CMK (cell line): ENCODE data around the gene MTFR1L.

Experiments
- DNase-seq: peaks from one replicate; pipeline ENCODE4 v3.0.0-alpha.2; 2010; ENCODE audit warnings: low read depth

The MTFR1L gene

DNA sequence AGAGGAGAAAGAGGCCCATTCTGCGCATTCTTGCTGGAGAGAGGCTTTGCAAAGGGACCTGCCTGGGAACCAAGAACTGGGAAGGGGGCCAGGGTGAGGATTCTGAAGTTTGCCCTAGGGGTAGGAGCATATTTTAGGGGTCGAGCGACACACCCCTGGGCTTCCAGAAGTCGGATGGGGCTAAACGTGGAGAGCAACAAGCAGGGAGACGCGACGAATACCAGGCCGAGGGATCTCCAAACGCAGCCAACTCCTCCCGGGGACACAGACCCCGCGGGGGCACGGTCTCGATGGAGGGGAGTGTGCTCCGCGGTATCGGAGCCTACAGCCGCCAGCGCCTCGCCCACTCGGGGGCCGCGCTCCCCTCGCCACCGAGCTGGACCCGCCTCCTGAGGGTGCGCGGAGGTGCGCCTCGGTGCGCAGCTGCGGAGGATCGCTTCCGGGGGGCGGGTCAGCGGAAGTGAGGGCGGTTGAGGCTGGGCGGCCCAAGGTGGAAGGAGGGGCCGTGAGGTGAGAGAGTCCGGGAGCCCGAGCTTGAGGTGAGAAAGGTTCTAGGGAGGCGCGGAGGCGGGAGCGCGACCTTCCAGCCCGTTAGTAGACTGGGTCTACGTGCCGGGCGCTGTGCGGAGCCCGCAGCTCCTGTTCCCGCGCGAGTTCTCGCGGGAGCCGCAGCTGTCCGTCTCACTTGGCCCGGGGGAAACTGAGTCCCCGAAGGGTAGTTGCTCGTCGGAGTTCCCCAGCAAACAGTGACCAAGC is at the start of gene MTFR1L:
TSS of gene MTFR1L (plus strand) at position 464 of the 756 bp plus-strand sequence. CDS start 3,151 bp downstream, outside the sequence.
- peak; percentile 89 for DNase-seq

DNA sequence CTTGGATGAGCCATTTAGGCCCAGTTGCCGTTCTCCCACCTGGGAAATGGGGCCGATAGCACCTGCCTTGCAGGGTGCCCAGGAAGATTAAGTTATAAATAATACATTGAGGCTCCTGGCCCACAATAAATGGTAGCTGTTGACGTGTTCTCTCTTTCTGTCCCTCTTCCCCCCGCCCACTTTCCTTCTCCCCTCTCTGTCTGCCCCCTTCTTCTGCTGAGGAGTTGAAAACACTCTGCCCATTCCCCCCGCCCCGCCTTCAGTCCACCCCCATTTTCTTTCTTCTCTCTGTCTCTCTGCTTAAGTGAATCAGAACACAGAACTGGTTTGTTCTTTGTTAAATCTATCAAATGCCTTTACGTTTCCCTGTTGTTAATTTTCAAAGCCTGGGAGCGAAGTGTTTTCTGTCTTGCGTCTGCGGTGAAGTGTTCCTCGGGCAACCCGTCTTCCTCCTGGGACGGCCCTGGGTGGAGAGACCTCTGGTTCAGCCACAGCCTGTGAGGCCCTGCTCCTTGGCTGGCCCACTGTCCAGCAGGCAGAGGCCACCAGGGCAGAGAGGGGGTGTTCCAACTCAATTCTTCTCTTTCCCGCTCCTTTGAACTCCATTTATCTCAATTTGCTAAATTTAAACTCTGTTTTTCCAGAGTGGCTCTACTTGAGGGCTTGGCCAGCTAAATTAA is 49.1 kb upstream of the MTFR1L start:
- DNase-seq = no peak

DNA sequence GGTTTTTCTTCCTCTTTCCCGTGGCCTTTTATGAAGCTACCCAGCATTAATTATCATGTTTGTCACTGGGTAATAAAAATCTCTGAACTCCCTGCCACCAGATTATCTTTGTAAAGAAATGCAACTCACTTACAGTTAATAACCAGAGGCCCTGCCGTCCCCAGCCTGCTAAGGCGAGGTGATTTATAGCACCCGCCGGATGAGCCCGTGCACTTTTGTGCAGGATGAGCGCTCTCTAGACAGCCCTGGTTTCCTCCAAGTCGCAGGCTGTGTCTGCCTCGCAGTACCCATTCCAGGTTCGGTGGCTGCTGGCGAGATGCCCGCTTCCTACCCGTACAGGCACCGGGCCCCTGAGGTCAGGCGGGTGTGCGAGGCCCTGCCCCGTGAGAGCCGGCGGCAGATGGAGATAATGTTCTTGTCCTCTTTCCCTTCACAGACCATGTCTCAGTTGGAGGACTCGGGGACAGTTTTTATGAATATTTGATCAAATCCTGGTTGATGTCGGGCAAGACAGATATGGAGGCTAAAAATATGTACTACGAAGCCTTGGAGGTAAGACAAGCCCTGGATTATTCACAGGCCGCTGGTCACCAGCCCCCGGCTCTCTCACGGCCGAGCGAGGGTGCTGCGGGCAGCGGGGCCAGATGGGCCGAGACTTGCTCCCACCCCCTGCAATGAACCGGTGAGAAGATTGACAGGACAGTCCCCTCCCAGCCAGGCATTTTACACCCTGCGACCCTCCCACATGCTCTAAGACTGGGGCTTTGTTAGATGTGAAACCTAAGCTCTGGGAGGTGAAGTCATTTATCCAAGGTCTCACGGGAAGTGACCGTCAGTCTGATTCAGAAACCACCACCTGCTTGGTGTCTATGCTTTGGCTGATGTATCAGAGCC is 48.3 kb upstream of the MTFR1L start:
- DNase-seq = no peak

DNA sequence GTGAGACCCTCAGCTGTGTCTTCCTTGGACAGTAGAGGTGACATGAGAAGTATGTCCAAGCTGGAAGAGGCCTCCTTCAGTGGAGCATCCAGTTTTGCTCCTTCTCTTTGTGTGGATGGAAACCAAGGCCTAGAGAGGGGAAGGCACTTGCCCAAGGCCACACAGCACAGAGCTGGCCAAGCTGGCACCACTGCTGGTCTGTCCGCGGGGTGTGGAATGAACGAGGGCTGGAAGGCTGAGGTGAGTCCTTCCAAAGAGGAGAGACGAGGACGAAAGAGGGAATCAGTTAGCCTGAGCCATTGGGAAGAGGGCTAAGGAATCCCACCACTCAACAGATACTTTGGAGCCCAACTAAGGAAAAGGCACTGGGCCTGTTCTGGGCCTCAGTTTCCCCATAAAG is 47.6 kb upstream of the MTFR1L start:
- no peak for DNase-seq

DNA sequence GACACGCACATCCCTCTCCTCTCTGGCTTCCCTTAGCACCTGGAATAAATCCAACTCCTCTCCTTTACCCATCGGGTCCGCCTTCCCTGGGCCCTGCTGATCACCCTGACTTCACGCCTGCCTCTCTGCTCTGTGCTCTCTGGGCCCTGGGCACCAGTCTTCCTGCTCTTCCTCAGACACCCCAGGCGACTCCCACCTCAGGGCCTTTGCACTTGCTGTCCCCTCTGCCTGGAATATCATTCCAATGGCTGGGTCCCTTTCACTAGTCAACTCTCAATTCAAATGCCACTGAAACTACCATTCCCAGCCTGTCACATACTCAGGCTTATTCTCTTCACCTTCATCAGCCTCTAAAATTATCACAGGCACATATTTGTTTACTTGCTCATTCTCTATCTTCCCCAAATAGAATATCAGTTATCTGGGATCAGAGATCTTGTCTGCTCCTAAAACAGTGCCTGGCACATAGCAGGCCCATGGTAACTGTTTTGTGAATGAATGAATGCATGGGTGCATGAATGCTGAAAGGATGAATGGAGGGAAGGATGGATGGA is 47.0 kb upstream of the MTFR1L start:
- no peak for DNase-seq

DNA sequence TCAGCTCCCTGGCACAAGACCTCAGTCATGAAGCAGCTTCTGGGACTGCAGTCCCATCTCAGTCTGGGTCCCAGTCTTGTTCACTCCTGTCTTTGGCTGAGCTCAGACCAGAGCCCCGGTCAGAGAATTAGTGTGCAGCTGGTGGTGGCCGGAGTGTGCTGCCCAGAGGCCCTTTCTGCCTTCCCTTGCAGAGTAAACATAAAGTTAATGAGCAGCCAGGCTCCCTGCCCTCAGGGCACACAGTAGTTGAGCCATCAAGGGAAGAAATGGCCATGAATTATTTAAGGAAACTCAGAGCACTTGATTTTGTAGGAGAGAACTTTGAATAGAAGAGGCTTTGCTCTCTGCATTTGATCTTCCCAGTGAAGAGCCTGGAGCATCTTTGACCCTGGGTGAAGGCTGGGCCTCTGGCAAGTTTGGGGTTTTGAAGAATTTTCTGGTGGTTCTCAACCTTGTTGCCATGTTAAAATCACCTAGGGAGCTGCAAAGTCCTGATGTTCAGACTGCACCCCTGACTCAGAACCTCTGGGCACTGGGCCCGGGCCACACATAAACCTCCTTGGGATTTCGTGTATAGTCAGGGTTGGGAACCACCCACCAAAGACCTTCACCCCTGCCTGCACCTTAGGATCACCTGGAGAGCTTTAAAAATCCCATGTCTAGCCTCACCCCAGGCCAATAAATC is 46.2 kb upstream of the MTFR1L start:
- no peak for DNase-seq

DNA sequence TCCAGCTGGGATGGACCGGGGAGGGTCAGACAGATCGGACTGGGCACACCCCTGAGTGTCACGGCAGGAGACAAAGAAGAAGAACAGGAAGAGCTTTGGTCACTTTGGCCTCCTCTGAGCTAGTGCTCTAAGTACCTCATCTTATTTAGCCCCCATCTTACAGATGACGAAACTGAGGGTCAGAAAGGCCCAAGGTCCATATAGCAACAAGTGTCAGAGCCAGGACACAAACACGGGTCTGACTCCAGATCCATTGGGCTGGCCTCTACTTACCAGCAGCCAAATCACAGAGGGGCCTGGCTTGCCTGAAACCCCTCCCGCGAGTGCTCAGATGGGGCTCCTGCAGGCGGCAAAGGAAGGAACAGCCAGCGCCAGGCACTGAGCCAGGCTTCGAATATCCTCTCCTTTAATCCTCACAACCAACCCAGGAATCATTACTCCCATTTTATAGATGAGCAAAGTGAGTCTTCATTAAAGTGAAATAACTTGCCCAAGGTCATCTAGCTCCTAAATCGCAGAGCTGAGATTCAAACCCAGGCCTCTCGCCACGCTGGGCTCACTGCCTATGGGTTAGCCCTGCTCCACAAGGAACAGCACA is 45.4 kb upstream of the MTFR1L start:
- no peak for DNase-seq

DNA sequence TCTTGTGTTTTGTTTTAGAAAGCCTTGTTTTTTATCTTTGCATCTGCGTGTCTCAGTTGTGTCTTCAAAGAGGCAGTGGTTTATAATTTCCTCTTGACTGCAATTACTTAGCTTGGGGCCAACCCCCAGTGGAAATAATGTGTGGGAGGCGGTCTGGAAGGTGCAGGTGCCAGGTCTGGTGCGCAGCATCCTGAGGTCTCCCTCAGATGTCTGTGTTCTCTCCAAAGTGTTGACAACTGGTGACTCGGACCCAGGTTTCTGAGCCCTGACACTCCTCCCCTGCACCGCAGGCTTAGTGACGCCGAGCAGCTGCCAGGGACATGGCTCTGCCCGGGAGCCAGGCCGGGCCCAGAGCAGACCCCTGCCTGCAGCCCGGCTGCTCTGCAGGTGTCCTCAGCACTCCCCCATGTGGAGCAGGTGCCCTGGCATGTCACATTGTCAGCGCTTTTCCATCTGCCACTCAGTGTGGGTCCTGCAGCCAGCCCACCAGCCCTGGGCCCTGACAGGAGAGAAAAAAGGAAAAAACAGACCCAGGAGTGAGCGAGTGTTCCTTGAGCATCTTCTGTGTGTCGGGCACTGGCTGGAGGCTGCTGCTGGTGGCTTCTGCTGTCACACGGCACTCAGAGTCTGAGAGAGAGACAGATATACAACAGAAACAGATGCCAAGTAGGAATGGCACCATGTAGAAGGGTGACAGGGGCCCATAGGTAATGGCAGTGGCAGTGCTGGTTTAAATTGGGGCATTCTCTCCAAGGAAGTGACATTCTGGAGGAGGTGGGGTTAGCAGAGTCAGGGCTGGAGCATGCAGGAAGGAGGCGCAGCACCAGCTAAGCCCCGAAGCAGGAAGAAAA is 44.6 kb upstream of the MTFR1L start:
- DNase-seq = no peak

DNA sequence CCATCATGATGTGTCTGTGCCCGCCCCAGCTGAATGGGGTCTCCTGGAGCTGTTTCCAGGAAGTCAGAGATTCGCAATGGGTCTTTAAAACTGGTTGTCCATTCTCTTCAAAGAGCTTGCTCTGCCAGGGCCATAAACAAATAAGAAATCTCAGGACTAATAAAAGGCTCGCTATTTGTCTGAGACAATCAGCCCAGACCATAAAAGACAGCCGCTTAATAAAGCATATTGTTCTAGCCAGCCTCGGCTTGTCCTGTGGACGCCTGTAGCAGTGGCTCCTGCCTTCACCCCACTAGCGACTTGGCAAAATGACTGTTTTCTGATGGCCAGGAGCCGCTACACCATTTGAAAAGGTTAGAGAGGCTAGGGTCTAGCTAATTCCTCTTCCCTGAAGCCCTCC is 40.4 kb upstream of the MTFR1L start:
- no peak for DNase-seq

DNA sequence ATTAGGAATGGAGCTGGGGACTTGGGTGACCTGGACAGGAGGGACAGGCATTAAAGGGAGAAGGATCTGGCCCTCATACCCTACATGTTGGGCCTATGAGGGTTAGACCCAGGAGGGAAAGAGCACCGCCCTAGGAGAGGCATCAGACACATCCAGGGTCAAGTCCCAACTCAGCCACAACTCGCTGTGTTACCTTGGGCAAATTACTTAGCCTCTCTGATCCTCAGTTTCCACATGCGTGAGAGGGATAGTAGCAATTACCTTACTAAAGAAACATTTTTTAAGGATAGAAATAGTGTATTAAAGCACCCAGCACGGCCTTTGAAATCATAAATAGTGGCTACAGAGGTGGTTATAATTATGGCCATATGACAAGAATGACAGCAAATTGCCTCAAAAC is 39.9 kb upstream of the MTFR1L start:
- no peak for DNase-seq

DNA sequence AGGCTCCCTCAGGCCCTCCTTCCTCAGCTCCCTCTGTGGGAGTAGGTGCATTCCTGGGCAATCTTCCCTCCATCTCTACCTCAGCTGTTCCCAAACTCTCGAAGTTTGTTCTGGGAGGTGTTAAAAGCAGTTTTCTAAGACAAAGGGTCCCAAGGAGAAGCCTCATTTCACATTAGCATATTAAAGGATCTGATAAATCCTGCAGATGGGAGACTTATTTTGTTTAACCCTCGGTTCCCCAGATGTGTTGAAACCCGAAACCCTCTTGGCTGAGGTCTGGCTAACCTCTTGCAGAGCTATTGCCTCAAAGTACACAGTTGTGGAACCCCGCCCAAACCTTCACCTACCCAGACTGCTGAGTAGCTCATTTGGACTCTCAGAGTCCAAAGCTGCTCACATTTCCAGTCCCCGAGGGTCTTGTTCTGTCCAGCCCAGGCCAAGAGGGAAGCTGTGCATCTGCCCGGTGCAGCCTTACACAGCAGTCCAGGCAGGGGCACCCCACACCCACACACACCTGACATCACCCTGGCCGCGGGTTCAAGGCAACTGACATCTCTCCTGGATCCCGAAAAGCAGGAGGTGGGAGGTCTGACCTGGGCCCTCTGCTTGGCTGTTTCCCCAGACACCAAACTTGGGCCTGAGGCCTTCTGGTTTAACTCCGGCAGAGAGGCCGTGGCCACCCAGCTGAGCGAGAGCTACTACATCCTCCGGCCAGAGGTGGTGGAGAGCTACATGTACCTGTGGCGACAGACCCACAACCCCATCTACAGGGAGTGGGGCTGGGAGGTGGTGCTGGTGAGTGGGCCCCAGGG is 39.2 kb upstream of the MTFR1L start:
- no peak for DNase-seq

DNA sequence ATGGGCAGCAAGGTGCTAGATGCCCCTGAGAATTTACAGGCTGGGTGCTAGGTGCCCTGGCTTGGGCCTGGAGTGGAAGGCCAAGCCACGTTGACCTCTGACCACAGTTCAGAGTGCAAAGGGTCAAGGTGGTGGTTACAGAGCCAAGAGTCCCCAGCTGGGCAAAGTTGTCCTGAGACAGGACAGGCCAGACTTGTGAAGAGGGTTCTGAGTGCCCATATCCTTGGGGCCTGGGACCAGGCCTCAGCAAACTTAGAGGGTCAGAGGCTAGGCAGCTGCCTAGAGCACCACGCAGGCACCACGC is 38.7 kb upstream of the MTFR1L start:
- DNase-seq = no peak

DNA sequence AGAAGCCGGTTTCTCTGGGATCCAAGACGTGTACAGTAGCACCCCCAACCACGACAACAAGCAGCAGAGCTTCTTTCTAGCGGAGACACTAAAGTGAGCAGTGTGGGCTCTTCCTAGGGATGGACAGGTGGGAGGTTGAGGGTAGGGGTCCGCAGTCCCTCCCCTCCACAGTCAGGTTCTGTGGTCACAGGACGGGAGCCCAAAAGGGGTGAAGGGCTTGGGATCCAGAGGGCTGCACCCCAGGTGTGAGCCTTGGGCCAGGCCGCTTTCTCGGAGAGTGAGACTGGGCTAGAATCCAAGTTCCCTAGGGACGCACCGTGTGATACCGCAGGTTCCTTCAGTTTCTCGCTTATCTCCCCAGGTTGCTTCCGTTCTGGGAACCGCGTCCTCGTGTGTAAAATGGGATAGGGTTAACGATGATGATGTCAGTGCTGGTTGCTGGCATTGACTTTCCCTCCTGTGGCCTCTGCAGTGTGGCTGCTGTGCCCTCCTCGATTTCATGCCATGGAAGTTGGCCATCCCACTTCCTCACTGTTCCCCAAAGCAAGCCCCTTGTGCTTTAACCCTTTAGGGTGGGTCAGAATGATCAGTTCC is 37.0 kb upstream of the MTFR1L start:
- DNase-seq = no peak

DNA sequence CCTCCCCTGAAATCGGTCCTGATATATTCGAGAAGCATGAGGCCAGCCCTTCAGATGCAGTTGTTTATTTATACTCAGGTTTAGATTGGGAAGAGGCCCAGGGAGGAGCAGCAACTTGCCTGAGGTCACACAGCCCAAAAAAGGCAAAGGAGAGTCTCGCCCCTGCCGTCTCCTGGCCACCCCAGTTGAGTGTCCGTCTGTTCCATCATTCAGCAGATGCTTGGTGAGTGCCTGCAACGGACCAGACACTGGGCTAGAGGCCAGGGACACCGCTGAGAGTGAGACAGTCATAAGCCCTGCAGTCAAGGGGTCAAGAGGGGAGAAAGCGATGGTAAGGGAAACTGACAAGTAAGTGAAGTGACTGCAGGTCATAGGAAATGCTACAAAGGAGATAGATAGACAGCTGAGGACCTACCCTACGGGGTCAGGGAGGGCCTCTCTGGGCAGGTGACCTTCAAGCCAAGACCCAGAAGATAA is 35.1 kb upstream of the MTFR1L start:
- DNase-seq = no peak

DNA sequence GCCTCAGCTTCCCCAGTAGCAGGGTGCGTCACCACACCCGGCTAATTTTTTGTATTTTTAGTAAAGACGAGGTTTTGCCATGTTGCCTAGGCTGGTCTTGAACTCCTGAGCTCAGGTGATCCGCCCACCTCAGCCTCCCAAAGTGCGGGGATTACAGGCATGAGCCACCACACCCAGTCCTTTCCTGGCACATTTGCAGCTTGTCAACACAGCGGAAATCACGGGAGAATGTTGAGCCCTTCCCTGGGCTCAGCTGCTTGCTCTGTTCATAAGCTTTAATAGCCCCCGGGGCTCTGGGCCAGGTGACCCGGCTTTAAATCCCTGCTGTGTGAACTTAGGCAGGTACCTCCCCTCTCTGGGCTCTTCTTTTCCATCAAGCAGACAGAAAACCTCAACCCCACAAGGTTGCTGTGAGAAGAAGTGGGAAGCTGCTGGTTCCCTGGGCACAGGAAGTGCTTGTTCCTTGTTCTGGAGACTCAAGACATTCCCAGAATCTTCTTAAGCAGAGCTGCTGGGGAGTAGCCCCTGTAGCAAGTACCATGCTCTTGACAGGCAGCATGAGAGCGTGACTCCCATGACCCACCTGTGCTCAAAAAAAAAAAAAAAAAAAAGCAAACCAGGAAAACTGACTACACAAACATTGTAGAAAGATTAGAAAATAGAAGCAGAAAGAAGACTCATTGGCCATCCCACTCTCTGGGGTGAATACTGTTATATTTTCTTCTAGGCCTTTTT is 34.3 kb upstream of the MTFR1L start:
- DNase-seq = no peak

DNA sequence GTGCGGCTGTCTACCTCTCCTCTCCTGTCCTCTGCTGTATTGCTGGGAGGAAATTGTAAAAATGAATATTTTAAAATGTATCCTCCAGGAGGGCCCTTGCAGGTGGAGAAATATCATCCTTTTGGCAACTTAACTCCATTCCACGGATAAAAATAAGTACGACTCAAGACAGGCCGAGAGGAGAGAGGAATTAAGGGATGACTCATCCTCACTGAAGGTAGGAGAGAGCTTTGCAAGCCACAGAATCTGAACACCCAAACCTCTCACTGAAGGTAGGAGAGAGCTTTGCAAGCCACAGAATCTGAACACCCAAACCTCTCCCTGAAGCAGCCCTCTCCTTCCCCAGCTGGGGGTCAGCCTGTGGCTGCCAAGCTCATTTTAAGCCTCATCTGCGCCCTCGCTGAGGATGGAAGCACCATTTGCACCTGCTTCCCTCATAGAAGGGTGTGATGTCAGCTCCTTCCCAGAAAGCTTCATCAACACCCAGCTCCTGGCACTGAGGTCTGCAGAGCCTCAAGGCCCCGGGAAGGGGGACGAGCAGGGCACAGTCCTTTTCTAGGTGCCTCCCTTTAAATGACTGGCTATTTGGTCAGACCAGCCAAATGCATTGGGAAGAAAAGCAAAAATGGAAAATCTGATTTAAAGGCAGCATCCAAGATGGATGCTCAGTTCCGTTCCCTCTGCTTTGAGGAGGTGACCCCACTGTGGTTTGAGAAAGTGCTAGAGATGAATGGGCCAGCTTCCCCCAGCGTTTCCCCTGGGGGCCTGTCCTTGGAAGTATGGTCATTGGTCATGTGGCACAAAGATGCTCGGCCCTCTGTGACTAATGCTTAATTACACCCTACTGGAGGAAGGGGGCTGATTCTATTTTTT is 32.6 kb upstream of the MTFR1L start:
- DNase-seq = no peak

DNA sequence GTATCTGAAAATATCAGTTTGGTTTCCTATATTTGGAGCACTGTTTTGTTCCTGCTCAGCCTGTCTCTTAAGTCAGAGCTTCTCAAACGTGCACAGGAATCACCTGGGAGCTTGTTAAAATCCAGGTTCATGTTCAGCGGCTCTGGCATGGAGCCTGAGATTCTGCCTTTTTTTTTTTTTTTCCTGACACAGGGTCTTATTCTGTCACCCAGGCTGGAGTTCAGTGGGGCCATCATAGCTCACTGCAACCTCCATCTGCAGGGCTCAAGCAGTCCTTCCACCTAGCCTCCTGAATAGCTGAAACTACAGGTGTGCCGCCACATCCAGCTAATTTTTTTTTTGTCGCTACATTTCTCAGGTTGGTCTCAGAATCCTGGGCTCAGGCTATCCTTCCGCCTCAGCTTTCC is 32.0 kb upstream of the MTFR1L start:
- DNase-seq = no peak

DNA sequence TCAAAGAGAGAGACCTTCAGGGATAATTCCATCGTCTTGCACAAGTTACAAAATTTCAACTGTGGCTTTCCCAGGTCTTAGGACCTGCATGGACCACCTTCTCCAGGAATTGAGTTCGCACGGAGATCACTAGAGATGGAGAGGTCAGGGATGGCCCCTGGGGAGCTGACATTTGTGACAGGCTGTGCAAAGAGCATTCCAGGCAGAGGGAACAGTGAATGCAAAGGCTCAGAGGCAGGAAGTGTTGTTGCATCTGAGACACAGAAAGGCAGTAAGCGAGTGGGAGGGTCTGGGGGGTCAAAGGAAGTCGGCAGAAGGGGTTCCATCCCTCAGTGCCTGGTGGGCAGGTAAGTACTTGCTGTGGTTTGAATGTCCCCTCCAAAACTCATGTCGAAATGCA is 29.3 kb upstream of the MTFR1L start:
- no peak for DNase-seq
